ENCODE results near the gene SYNGR3.
"Not testable (repeated sequence)": the region's sequence is repeated elsewhere in the genome, so short reads cannot be mapped to it uniquely, and the experiment has no call there.

- not testable (repeated sequence) for TF ChIP-seq POLR2A (IDR thresholded peaks at IDR 0.05)
- TF ChIP-seq, protein P1, sequence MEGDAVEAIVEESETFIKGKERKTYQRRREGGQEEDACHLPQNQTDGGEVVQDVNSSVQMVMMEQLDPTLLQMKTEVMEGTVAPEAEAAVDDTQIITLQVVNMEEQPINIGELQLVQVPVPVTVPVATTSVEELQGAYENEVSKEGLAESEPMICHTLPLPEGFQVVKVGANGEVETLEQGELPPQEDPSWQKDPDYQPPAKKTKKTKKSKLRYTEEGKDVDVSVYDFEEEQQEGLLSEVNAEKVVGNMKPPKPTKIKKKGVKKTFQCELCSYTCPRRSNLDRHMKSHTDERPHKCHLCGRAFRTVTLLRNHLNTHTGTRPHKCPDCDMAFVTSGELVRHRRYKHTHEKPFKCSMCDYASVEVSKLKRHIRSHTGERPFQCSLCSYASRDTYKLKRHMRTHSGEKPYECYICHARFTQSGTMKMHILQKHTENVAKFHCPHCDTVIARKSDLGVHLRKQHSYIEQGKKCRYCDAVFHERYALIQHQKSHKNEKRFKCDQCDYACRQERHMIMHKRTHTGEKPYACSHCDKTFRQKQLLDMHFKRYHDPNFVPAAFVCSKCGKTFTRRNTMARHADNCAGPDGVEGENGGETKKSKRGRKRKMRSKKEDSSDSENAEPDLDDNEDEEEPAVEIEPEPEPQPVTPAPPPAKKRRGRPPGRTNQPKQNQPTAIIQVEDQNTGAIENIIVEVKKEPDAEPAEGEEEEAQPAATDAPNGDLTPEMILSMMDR (IDR thresholded peaks at IDR 0.05): not testable (repeated sequence)
Measured at GRCh38 chr16:1957434-1958142, 32.2 kb upstream of the SYNGR3 start.
